Central memory CD8-positive, alpha-beta T cell (primary cell): Measurements from ENCODE around the gene DIAPH2.

Experiments
- ATAC-seq: fragments of 150-1000 bp; cut with Tn5 transposase; replicated peaks from 2 replicates; pipeline ENCODE4 v1.10.0; 2022; ENCODE audit warnings: mild to moderate bottlenecking, moderate FRiP score, moderate number of reproducible peaks; ENCODE audit not compliant: poor library complexity, severe bottlenecking; ENCODE audit errors: extremely low read depth
- DNase-seq, 2 donors: peaks; one replicate each; pipeline ENCODE4 v3.0.0; 2021; ENCODE audit warnings: low spot score in 2 of 2
- H3K27ac Mint-ChIP-seq: one replicate; pipeline ENCODE4 v1.8.0; 2022; ENCODE audit warnings: low read depth, mild to moderate bottlenecking, moderate library complexity, mixed read lengths
- H3K27me3 Mint-ChIP-seq: one replicate; pipeline ENCODE4 v1.8.0; 2022; ENCODE audit warnings: mixed read lengths
- H3K36me3 Mint-ChIP-seq: one replicate; pipeline ENCODE4 v1.8.0; 2022; ENCODE audit warnings: mild to moderate bottlenecking, moderate library complexity, mixed read lengths; ENCODE audit not compliant: insufficient read depth
- H3K4me1 Mint-ChIP-seq: one replicate; pipeline ENCODE4 v1.8.0; 2022; ENCODE audit warnings: mixed read lengths
- H3K4me3 Mint-ChIP-seq: one replicate; pipeline ENCODE4 v1.8.0; 2022; ENCODE audit warnings: mild to moderate bottlenecking, moderate library complexity, mixed read lengths
- H3K9me3 Mint-ChIP-seq: one replicate; pipeline ENCODE4 v1.8.0; 2022; ENCODE audit warnings: mixed read lengths

The DIAPH2 gene

GRCh38 chrX:96684339-96685209 is at the start of gene DIAPH2:
DIAPH2 (plus strand) TSS chrX:96684842.
- ATAC-seq (peak; percentile 90), DNase-seq (peak; percentile 42 to 59)
- Mint-ChIP-seq H3K36me3 (no peaks in the 10 kb centered on the region), H3K4me1 (peaks cover 30% of the 10 kb centered on the region), H3K27ac (peak within 1 kb of the TSS; percentile 95), H3K27me3 (no peaks in the 10 kb centered on the region), H3K9me3 (no peaks in the 10 kb centered on the region), H3K4me3 (peak within 1 kb of the TSS; percentile 99)

- Mint-ChIP-seq H3K36me3 (peaks cover 2% of the 10 kb centered on the region), H3K4me1 (no peaks in the 10 kb centered on the region), H3K9me3 (no peaks in the 10 kb centered on the region), H3K4me3 (no peak overlapping the region), H3K27me3 (peaks cover 5% of the 10 kb centered on the region), H3K27ac (no peak overlapping the region)
- DNase-seq, result no peak
- ATAC-seq, result no peak
Observed at GRCh38 chrX:96650023-96650422, 34.6 kb upstream of the DIAPH2 start.

GRCh38 chrX:96655947-96656623 is 28.6 kb upstream of the DIAPH2 start:
- Mint-ChIP-seq H3K27ac (no peak overlapping the region), H3K4me3 (no peak overlapping the region), H3K9me3 (no peaks in the 10 kb centered on the region), H3K36me3 (peaks cover 2% of the 10 kb centered on the region), H3K27me3 (peaks cover 43% of the 10 kb centered on the region), H3K4me1 (no peaks in the 10 kb centered on the region)
- ATAC-seq (no peak), DNase-seq (no peak)

- ATAC-seq (no peak), DNase-seq (no peak)
- no peak overlapping the region for H3K27ac Mint-ChIP-seq
- no peaks in the 10 kb centered on the region for H3K36me3 Mint-ChIP-seq
- H3K4me3 Mint-ChIP-seq, result no peak overlapping the region
- H3K4me1 Mint-ChIP-seq, result peaks cover 19% of the 10 kb centered on the region
- H3K9me3 Mint-ChIP-seq, result no peaks in the 10 kb centered on the region
- H3K27me3 Mint-ChIP-seq, result no peaks in the 10 kb centered on the region
Observed at GRCh38 chrX:96682516-96682915, 2.1 kb upstream of the DIAPH2 start.

GRCh38 chrX:96683997-96684338 is 674 bp upstream of the DIAPH2 start:
- H3K9me3 Mint-ChIP-seq, result no peaks in the 10 kb centered on the region
- DNase-seq (no peak), ATAC-seq (no peak)
- peaks cover 24% of the 10 kb centered on the region for H3K4me1 Mint-ChIP-seq
- no peaks in the 10 kb centered on the region for H3K27me3 Mint-ChIP-seq
- peak overlapping the region; percentile 99 for H3K4me3 Mint-ChIP-seq
- H3K27ac Mint-ChIP-seq, result peak overlapping the region; percentile 95
- no peaks in the 10 kb centered on the region for H3K36me3 Mint-ChIP-seq

- ATAC-seq (peak; percentile 52), DNase-seq (peak in 1 of 2 donors; percentile 11)
- Mint-ChIP-seq H3K4me1 (peaks cover 35% of the 10 kb centered on the region), H3K36me3 (no peaks in the 10 kb centered on the region), H3K27ac (peak overlapping the region; percentile 95), H3K4me3 (peak overlapping the region; percentile 99), H3K27me3 (no peaks in the 10 kb centered on the region), H3K9me3 (no peaks in the 10 kb centered on the region)
Observed at GRCh38 chrX:96685210-96686099, 813 bp downstream of the DIAPH2 start.

GRCh38 chrX:96687776-96688175 is 3.1 kb downstream of the DIAPH2 start:
- Mint-ChIP-seq H3K27ac (no peak overlapping the region), H3K9me3 (no peaks in the 10 kb centered on the region), H3K27me3 (no peaks in the 10 kb centered on the region), H3K4me3 (no peak overlapping the region), H3K4me1 (peaks cover 34% of the 10 kb centered on the region), H3K36me3 (no peaks in the 10 kb centered on the region)
- no peak for ATAC-seq
- DNase-seq, result no peak

- no peak overlapping the region for H3K4me3 Mint-ChIP-seq
Observed at GRCh38 chrX:96688789-96689188, 4.1 kb downstream of the DIAPH2 start.

GRCh38 chrX:96689991-96690390 is 5.3 kb downstream of the DIAPH2 start:
- Mint-ChIP-seq H3K4me3 (no peak overlapping the region), H3K27me3 (no peaks in the 10 kb centered on the region), H3K36me3 (no peaks in the 10 kb centered on the region), H3K4me1 (peaks cover 36% of the 10 kb centered on the region), H3K27ac (no peak overlapping the region), H3K9me3 (no peaks in the 10 kb centered on the region)
- no peak for ATAC-seq
- no peak for DNase-seq

More at GRCh38 chrX:96688789-96689188, 4.1 kb downstream of the DIAPH2 start:
- peaks cover 42% of the 10 kb centered on the region for H3K4me1 Mint-ChIP-seq
- no peaks in the 10 kb centered on the region for H3K9me3 Mint-ChIP-seq
- H3K36me3 Mint-ChIP-seq, result no peaks in the 10 kb centered on the region
- ATAC-seq (no peak), DNase-seq (no peak)
- H3K27ac Mint-ChIP-seq, result no peak overlapping the region
- no peaks in the 10 kb centered on the region for H3K27me3 Mint-ChIP-seq

- Mint-ChIP-seq H3K4me1 (peaks cover 27% of the 10 kb centered on the region), H3K36me3 (no peaks in the 10 kb centered on the region), H3K9me3 (no peaks in the 10 kb centered on the region), H3K4me3 (no peak overlapping the region), H3K27me3 (no peaks in the 10 kb centered on the region), H3K27ac (no peak overlapping the region)
- ATAC-seq (no peak), DNase-seq (no peak)
Observed at GRCh38 chrX:96692454-96692853, 7.8 kb downstream of the DIAPH2 start.

GRCh38 chrX:96692890-96693289 is 8.2 kb downstream of the DIAPH2 start:
- DNase-seq (no peak), ATAC-seq (no peak)
- peaks cover 27% of the 10 kb centered on the region for H3K4me1 Mint-ChIP-seq
- no peaks in the 10 kb centered on the region for H3K9me3 Mint-ChIP-seq
- no peak overlapping the region for H3K4me3 Mint-ChIP-seq
- H3K36me3 Mint-ChIP-seq, result no peaks in the 10 kb centered on the region
- H3K27ac Mint-ChIP-seq, result no peak overlapping the region
- H3K27me3 Mint-ChIP-seq, result no peaks in the 10 kb centered on the region

GRCh38 chrX:96693407-96693806 is 8.8 kb downstream of the DIAPH2 start:
- peaks cover 27% of the 10 kb centered on the region for H3K4me1 Mint-ChIP-seq
- DNase-seq, result no peak
- no peaks in the 10 kb centered on the region for H3K27me3 Mint-ChIP-seq
- no peak overlapping the region for H3K27ac Mint-ChIP-seq
- no peaks in the 10 kb centered on the region for H3K9me3 Mint-ChIP-seq
- H3K36me3 Mint-ChIP-seq, result no peaks in the 10 kb centered on the region
- no peak overlapping the region for H3K4me3 Mint-ChIP-seq
- no peak for ATAC-seq
